Measurements from ENCODE around the gene IREB2.

Gene IREB2

GRCh38 chr15:78408961-78409360 lies 29.1 kb upstream of the IREB2 start:
- H3K4me1 ChIP-seq (ENCODE audit: insufficient read depth, poor library complexity, severe bottlenecking), result peaks cover 18% of the 10 kb centered on the region
- no peaks in the 10 kb centered on the region for H3K36me3 ChIP-seq (ENCODE audit: low read depth)
- no peak overlapping the region for H3K4me3 ChIP-seq (ENCODE audit: severe bottlenecking)
- no peaks in the 10 kb centered on the region for H3K9me3 ChIP-seq (ENCODE audit: severe bottlenecking)
- ATAC-seq (ENCODE audit: low read depth) (no peak; the same call in 2 of the 3 replicates), DNase-seq (ENCODE audit: low spot score) (no peak)
- peak overlapping the region; percentile 0 for H3K27ac ChIP-seq (ENCODE audit: poor library complexity, severe bottlenecking)
- no peaks in the 10 kb centered on the region for H3K27me3 ChIP-seq (ENCODE audit: insufficient read depth, poor library complexity, severe bottlenecking)
- no peak for TF ChIP-seq CTCF (IDR thresholded peaks at IDR 0.05; ENCODE audit: poor library complexity, severe bottlenecking)

- Histone ChIP-seq H3K9me3 (ENCODE audit: severe bottlenecking) (no peaks in the 10 kb centered on the region), H3K4me1 (ENCODE audit: insufficient read depth, poor library complexity, severe bottlenecking) (peaks cover 18% of the 10 kb centered on the region), H3K27ac (ENCODE audit: poor library complexity, severe bottlenecking) (no peak overlapping the region), H3K27me3 (ENCODE audit: insufficient read depth, poor library complexity, severe bottlenecking) (no peaks in the 10 kb centered on the region), H3K36me3 (ENCODE audit: low read depth) (no peaks in the 10 kb centered on the region), H3K4me3 (ENCODE audit: severe bottlenecking) (no peak overlapping the region)
- TF ChIP-seq CTCF (IDR thresholded peaks at IDR 0.05; ENCODE audit: poor library complexity, severe bottlenecking), result no peak
- peak; percentile 10; the same call in 1 of the 3 replicates for ATAC-seq (ENCODE audit: low read depth)
- no peak for DNase-seq (ENCODE audit: low spot score)
Measured at GRCh38 chr15:78411061-78411460, 27.0 kb upstream of the IREB2 start.

GRCh38 chr15:78414621-78415250 lies 23.3 kb upstream of the IREB2 start:
- Histone ChIP-seq H3K36me3 (ENCODE audit: low read depth) (no peaks in the 10 kb centered on the region), H3K9me3 (ENCODE audit: severe bottlenecking) (no peaks in the 10 kb centered on the region), H3K27me3 (ENCODE audit: insufficient read depth, poor library complexity, severe bottlenecking) (no peaks in the 10 kb centered on the region), H3K4me3 (ENCODE audit: severe bottlenecking) (no peak overlapping the region), H3K27ac (ENCODE audit: poor library complexity, severe bottlenecking) (no peak overlapping the region), H3K4me1 (ENCODE audit: insufficient read depth, poor library complexity, severe bottlenecking) (peaks cover 14% of the 10 kb centered on the region)
- TF ChIP-seq CTCF (IDR thresholded peaks at IDR 0.05; ENCODE audit: poor library complexity, severe bottlenecking), result no peak
- ATAC-seq (ENCODE audit: low read depth) (no peak), DNase-seq (ENCODE audit: low spot score) (no peak)

GRCh38 chr15:78415284-78415683 lies 22.7 kb upstream of the IREB2 start:
- TF ChIP-seq CTCF (IDR thresholded peaks at IDR 0.05; ENCODE audit: poor library complexity, severe bottlenecking), result peak; percentile 78
- no peak overlapping the region for H3K4me3 ChIP-seq (ENCODE audit: severe bottlenecking)
- no peak for DNase-seq (ENCODE audit: low spot score)

More at GRCh38 chr15:78415284-78415683, 22.7 kb upstream of the IREB2 start:
- peak; percentile 60 for ATAC-seq (ENCODE audit: low read depth)
- no peaks in the 10 kb centered on the region for H3K36me3 ChIP-seq (ENCODE audit: low read depth)
- H3K27me3 ChIP-seq (ENCODE audit: insufficient read depth, poor library complexity, severe bottlenecking), result no peaks in the 10 kb centered on the region
- H3K27ac ChIP-seq (ENCODE audit: poor library complexity, severe bottlenecking), result no peak overlapping the region
- no peaks in the 10 kb centered on the region for H3K9me3 ChIP-seq (ENCODE audit: severe bottlenecking)
- peaks cover 14% of the 10 kb centered on the region for H3K4me1 ChIP-seq (ENCODE audit: insufficient read depth, poor library complexity, severe bottlenecking)
